Cardiac fibroblast (primary cell): ENCODE measurements around the gene FSCN2.

ENCODE experiments used
- DNase-seq, 2 donors: peaks; one replicate each; pipeline versions ENCODE4 v3.0.0 to v3.0.0-alpha.2; 2010; ENCODE audit warnings: low read depth in 2 of 2
- H3K4me3 ChIP-seq, 2 donors: replicated peaks in 1 of 2; 1 replicate in 1 of 2; 2 replicates in 1 of 2; pipeline ENCODE4 v1.5.1; 2011; ENCODE audit warnings: low read depth in 2 of 2, low read length in 2 of 2, mild to moderate bottlenecking in 2 of 2, moderate library complexity in 1 of 2
- TF ChIP-seq, protein P1 (sequence below): IDR thresholded peaks from one replicate; pipeline ENCODE4 v1.5.1; 2011; ENCODE audit warnings: low read depth, mild to moderate bottlenecking, low read length, inconsistent platforms

Gene FSCN2

DNA sequence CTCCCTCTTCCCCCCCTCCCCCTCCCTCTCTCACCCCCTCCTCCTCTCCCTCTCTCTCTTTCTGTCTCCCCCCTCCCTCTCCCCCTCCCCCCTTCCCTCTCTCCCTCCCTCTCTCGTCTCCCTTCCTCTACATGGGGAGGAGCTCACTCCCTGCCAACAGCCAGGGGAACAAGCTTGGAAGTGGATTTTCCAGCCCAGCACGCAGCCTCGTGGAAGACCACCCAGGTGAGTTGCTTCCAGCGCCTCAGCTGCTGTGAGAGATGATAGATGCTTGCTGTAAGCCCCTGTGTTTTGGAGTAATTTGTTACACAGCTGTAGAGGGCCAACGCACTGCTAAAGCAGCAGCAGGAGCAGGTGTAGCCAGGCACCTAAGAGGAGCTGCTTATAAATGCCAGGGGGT is 36.4 kb upstream of the FSCN2 start:
- TF ChIP-seq, protein P1, sequence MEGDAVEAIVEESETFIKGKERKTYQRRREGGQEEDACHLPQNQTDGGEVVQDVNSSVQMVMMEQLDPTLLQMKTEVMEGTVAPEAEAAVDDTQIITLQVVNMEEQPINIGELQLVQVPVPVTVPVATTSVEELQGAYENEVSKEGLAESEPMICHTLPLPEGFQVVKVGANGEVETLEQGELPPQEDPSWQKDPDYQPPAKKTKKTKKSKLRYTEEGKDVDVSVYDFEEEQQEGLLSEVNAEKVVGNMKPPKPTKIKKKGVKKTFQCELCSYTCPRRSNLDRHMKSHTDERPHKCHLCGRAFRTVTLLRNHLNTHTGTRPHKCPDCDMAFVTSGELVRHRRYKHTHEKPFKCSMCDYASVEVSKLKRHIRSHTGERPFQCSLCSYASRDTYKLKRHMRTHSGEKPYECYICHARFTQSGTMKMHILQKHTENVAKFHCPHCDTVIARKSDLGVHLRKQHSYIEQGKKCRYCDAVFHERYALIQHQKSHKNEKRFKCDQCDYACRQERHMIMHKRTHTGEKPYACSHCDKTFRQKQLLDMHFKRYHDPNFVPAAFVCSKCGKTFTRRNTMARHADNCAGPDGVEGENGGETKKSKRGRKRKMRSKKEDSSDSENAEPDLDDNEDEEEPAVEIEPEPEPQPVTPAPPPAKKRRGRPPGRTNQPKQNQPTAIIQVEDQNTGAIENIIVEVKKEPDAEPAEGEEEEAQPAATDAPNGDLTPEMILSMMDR, result no peak
- H3K4me3 ChIP-seq, result no peak overlapping the region

GRCh38 chr17:81492202-81492601 is 36.0 kb upstream of the FSCN2 start:
- TF ChIP-seq, protein P1, result no peak
- H3K4me3 ChIP-seq, result no peak overlapping the region
- no peak for DNase-seq

More for the DNA sequence above, 36.4 kb upstream of the FSCN2 start:
- DNase-seq, result no peak

GRCh38 chr17:81492706-81493105 is 35.5 kb upstream of the FSCN2 start:
- DNase-seq, result no peak
- no peak overlapping the region for H3K4me3 ChIP-seq
- TF ChIP-seq, protein P1, result no peak

DNA sequence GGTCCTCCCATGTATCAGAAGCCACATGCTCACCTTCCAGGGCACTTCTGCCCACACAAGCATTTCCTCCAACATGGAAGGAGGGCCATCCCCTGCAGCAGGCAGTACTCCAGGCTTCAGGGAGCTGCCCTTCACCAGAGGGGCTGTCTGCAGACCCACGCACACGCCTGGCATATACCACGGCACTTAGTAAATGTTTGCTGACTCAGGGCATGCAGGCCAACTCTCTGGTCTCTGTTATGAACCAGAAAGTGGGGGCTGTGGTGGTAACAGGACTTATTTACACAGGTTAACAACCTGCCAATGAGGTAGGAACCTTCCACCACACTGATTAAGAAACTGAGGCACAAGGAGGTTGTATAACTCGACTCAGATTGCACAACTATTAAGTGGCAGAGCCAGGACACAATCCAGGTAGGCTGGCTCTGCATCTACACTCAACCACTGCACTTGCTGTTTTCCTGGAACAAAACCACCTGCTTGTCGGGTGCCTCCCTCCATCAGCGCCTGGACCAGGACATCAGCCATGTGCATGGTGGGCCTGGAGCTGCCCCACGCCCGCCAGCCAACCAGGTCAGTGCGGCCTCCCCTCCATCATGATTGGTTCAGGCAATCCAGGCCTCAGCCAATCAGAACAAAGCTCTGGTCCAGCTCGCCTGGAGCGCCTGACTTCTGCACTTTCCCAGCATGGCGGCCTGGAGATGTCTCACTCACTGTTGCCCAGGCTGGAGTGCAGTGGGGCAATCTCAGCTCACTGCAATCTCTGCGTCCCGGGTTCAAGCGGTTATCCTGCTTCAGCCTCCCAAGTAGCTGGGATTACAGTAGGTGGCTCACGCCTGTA is 34.8 kb upstream of the FSCN2 start:
- H3K4me3 ChIP-seq, result no peak overlapping the region
- DNase-seq, result no peak
- TF ChIP-seq, protein P1, result no peak

- TF ChIP-seq, protein P1, result no peak
- no peak overlapping the region for H3K4me3 ChIP-seq
- no peak for DNase-seq
Observed at GRCh38 chr17:81494626-81495377, 33.4 kb upstream of the FSCN2 start.

DNA sequence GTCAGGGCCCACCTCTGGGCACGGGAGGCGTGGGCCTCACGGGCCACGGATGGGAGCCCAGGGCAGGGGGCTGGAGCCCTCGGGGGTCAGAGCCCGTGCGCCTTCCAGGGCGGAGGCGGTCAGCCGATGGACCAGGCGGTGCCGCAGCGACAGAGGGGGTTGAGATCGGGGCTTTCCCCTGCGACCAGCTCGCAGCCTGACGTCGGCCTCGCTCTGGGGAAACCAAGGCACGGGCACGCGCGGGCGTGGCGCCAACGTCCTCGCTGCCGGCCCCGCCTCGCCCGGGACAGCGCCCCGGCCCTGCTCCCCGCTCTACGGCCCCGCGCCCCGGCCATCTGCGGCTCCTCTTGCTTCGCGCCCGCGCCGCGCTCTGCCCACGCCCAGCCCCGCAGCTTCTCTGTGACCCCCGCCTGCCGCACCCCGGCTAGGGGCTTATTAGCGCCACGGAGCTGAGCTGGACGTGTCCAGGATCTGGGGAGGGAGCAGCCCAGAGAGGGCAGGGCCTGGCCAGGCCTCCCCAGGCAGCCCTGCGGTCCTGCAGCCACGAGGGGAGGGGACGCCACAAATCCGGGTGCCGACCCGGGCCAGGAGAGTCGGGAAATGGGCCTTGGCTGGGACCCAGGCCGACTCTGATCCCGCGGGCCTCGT is 29.1 kb upstream of the FSCN2 start:
- DNase-seq, result no peak
- no peak overlapping the region for H3K4me3 ChIP-seq
- TF ChIP-seq, protein P1, result no peak
